EH (cell line): Measurements from ENCODE around the gene TRMT11.

ENCODE experiments used
- DNase-seq: peaks from one replicate; pipeline ENCODE4 v3.0.0-alpha.2; 2015; ENCODE audit warnings: low read depth

The TRMT11 gene

DNA sequence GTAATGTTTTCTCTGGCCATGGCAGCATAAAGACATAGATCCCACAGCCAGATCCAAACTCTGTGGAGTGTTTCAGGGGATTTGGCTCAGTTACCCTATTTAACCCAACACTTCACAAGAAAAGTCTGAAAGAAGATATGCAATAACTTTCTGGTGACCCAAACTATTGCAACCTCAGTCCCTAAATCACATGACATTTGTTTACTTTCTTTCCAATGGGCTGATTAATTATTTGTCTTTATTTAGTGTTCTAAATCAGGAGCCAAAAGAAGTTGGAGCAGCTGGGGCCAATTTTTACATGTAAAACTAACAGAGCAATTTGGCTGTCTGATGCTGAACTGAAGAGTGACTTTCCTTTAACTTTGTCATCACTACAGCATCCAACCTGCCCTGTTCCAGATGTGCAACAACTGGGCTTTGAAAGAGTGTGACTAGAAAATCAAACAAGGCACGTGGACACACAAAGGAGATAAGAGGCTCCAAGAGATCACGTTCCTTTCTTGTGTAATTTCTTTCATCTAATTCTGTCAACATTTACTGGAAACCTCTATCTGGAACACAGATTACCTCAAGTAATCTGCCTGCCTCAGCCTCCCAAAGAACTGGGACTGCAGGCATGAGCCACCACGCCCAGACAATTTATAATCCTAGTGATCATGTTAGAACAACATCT lies 90.8 kb downstream of the TRMT11 start:
- no peak for DNase-seq

DNA sequence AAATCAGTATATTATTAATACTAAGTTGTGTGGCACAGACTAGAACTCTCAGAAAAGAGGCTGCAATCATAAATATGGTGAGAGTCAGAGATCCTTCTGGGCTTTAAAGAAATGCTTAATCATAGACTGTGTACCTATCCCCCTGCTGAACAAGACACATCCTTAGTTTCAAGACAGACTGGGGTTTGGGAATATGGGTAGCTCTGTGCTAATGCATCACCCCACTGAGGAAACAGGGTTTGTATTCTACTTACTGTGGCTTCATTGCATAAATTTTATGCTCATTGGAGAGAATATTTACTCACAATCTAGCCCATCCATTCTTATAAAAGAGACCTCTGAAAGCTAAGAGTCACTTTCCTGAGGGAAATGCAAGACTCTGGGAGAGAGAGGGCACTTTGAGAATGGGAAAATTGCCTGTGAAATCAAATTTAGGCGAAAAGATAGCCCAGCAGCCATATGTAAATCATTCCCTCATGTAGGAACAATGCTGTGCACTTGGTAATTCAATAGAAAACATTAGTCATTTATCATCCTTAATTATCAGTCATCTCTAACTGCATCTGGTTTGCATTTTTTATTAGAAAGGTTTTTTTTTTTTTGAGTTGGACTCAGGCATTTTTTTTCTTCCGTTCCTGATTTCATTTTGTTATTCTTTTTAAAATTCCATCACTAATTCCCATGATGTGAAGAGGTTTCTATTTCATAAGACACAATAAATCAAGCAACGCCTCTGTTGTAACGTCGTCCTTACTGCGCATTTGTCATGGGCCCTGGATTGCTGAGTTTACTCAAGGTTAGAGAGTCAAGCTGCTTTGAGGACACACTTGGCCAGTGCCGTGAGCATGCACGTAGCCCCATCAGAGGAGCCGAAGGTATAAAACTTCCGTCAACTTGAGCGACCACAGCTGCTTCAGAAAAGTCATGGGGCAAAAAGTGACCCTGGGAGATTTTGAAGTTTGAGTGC lies 91.8 kb downstream of the TRMT11 start:
- peak; percentile 80 for DNase-seq

DNA sequence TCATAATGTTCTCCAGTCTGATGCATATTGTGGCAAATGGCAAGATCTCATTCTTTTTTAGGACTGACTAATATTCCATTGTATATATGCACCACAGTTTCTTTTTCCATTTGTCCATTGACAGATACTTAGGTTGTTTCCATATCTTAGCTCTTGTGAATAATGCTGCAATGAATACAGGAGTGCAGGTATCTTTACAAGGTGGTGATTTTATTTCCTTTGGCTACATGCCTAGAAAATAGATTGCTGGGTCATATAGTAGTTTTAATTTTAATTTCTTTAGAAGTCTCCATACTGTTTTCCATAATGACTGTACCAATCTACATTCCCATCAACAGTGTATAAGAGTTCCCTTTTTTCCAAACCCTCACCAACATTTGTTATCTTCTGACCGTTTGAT lies 97.5 kb downstream of the TRMT11 start:
- no peak for DNase-seq

DNA sequence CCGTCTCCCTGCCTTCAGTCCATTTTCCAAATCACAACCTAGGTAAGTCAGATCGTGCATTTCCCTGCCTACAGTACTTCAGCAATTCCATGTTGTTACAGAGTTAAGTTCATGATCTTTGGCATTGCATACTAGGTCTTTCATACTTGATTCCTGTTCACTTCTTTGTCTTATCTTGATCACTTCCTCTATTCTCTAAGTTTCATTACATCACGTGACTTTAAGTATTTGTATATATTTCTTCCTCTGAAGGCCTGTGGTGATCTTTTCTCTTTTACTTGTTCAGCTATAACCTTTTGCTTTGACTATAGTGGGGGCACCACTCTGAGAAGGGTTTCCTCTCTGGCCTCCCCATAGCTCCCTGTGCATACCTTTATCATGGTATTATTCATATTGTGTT lies 100.2 kb downstream of the TRMT11 start:
- no peak for DNase-seq
